H1 (cell line): ENCODE data around the gene ADGRD2. TPM values are rescaled to one million over a fixed set of nuclear protein-coding genes. Genes with fewer than 3 reads are reported as not detected.

Source experiments
- CTCF ChIA-PET: fragments of 300-600 bp; sonication (Branson Sonifier 250); formaldehyde crosslinking; loops from one replicate; lab custom pipeline; 2021; ENCODE audit not compliant: partially characterized antibody; lab: Charles Lee
- POLR2A ChIA-PET: fragments of 300-600 bp; sonication (Branson Sonifier 250); formaldehyde crosslinking; loops from one replicate; lab custom pipeline; 2021; ENCODE audit warnings: inconsistent platforms; ENCODE audit not compliant: partially characterized antibody; lab: Charles Lee
- DNase-seq, 2 experiments: peaks; one replicate each; pipeline versions ENCODE4 v3.0.0 to v3.0.0-alpha.2; 2010 to 2022; ENCODE audit warnings: low spot score in 2 of 2, low read depth in 1 of 2, mixed read lengths in 1 of 2
- FAIRE-seq: peaks from 2 replicates; lab custom pipeline; 2011; peaks lifted over from hg19 to GRCh38; lab: Jason Lieb, UNC
- H2AFZ ChIP-seq: 2 replicates; pipeline ENCODE4 v1.8.1; 2012; ENCODE audit warnings: low read length, inconsistent platforms
- H2AK5ac ChIP-seq: 2 replicates; pipeline ENCODE4 v1.6.1; 2013; ENCODE audit warnings: low read depth, low read length
- H2BK120ac ChIP-seq: replicated peaks from 2 replicates; pipeline ENCODE3; 2013; ENCODE audit warnings: low read depth, low read length, inconsistent platforms
- H2BK12ac ChIP-seq: 2 replicates; pipeline ENCODE4 v1.6.1; 2013; ENCODE audit warnings: low read depth, low read length
- H2BK15ac ChIP-seq: 2 replicates; pipeline ENCODE4 v1.6.1; 2013; ENCODE audit warnings: low read length
- H2BK20ac ChIP-seq: 2 replicates; pipeline ENCODE4 v1.6.1; 2013; ENCODE audit warnings: low read length
- H2BK5ac ChIP-seq: 2 replicates; pipeline ENCODE4 v1.6.1; 2013; ENCODE audit warnings: low read depth, low read length
- H3K14ac ChIP-seq: 2 replicates; pipeline ENCODE4 v1.6.1; 2013; ENCODE audit warnings: inconsistent platforms; ENCODE audit not compliant: insufficient read length
- H3K18ac ChIP-seq: 2 replicates; pipeline ENCODE4 v1.6.1; 2013; ENCODE audit warnings: low read length; ENCODE audit errors: extremely low read depth
- H3K23ac ChIP-seq: 2 replicates; pipeline ENCODE4 v1.6.1; 2013; ENCODE audit warnings: inconsistent platforms; ENCODE audit not compliant: insufficient read length
- H3K23me2 ChIP-seq: 2 replicates; pipeline ENCODE4 v1.6.1; 2013; ENCODE audit warnings: low read depth, low read length
- H3K27ac ChIP-seq: 2 replicates; pipeline ENCODE4 v1.6.1; 2011; ENCODE audit warnings: low read depth, low read length, inconsistent platforms
- H3K27me3 ChIP-seq, 4 experiments: replicated peaks in 1 of 4; 1 replicate in 1 of 4; 2 replicates in 3 of 4; pipeline versions ENCODE4 v1.6.1 to v1.8.1; 2011 to 2013; ENCODE audit warnings: low read length in 3 of 4, mild to moderate bottlenecking in 3 of 4, inconsistent platforms in 2 of 4, mixed read lengths in 2 of 4, moderate library complexity in 1 of 4; ENCODE audit not compliant: control insufficient read depth in 3 of 4, insufficient read depth in 3 of 4; ENCODE audit errors: extremely low read depth in 1 of 4
- H3K36me3 ChIP-seq, 4 experiments: 2 replicates each; pipeline versions ENCODE4 v1.6.1 to v1.8.1; 2011 to 2013; ENCODE audit warnings: mild to moderate bottlenecking in 4 of 4, low read length in 3 of 4, moderate library complexity in 2 of 4, control low read depth in 1 of 4, inconsistent platforms in 1 of 4; ENCODE audit not compliant: insufficient read depth in 4 of 4, control insufficient read depth in 2 of 4
- H3K4ac ChIP-seq: replicated peaks from 2 replicates; pipeline ENCODE3; 2013; ENCODE audit warnings: low read length, low read depth, mixed read lengths, inconsistent platforms; ENCODE audit not compliant: insufficient read length
- H3K4me1 ChIP-seq, 4 experiments: replicated peaks in 1 of 4; 1 replicate in 1 of 4; 2 replicates in 3 of 4; pipeline versions ENCODE4 v1.6.1 to v1.8.1; 2011 to 2013; ENCODE audit warnings: low read length in 3 of 4, inconsistent platforms in 2 of 4, mixed read lengths in 1 of 4; ENCODE audit not compliant: insufficient read depth in 4 of 4, control insufficient read depth in 3 of 4
- H3K4me2 ChIP-seq, 2 experiments: 2 replicates each; pipeline versions ENCODE4 v1.6.1 to v1.8.1; 2011 to 2013; ENCODE audit warnings: low read depth in 2 of 2, low read length in 2 of 2, control low read depth in 1 of 2, inconsistent platforms in 1 of 2, mild to moderate bottlenecking in 1 of 2; ENCODE audit not compliant: insufficient read depth in 1 of 2
- H3K4me3 ChIP-seq, 4 experiments: fragments of 200-600, 300-600 bp in 1 of 4; sonication (generic), shearing (Covaris generic), sonication (Bioruptor Twin) in 1 of 4; 2 replicates each; pipeline versions ENCODE4 v1.5.1 to v1.8.1; 2011 to 2016; ENCODE audit warnings: low read length in 4 of 4, low read depth in 3 of 4, control low read depth in 2 of 4, inconsistent platforms in 2 of 4, mild to moderate bottlenecking in 2 of 4, mixed read lengths in 1 of 4, moderate library complexity in 1 of 4; ENCODE audit not compliant: insufficient read depth in 2 of 4; ENCODE audit errors: extremely low read depth in 1 of 4
- H3K56ac ChIP-seq: replicated peaks from 2 replicates; pipeline ENCODE3; 2013; ENCODE audit warnings: low read depth, mild to moderate bottlenecking, mixed read lengths, low read length, inconsistent platforms; ENCODE audit not compliant: insufficient read length
- H3K79me1 ChIP-seq: 2 replicates; pipeline ENCODE4 v1.6.1; 2013; ENCODE audit warnings: low read depth, low read length, control low read depth
- H3K79me2 ChIP-seq, 2 experiments: 2 replicates each; pipeline versions ENCODE4 v1.6.1 to v1.8.1; 2012 to 2013; ENCODE audit warnings: low read length in 2 of 2, mild to moderate bottlenecking in 2 of 2, inconsistent platforms in 1 of 2; ENCODE audit not compliant: insufficient read depth in 2 of 2, control insufficient read depth in 1 of 2
- H3K9ac ChIP-seq, 4 experiments: replicated peaks in 1 of 4; 1 replicate in 1 of 4; 2 replicates in 3 of 4; pipeline versions ENCODE4 v1.6.1 to v1.8.1; 2011 to 2013; ENCODE audit warnings: low read depth in 3 of 4, low read length in 3 of 4, control low read depth in 2 of 4, mild to moderate bottlenecking in 2 of 4, moderate library complexity in 2 of 4, inconsistent platforms in 1 of 4; ENCODE audit errors: extremely low read depth in 1 of 4
- H3K9me3 ChIP-seq, 2 experiments: 2 replicates each; pipeline versions ENCODE4 v1.6.1 to v1.8.1; 2012 to 2013; ENCODE audit warnings: mild to moderate bottlenecking in 2 of 2, moderate library complexity in 2 of 2, control low read depth in 1 of 2, inconsistent platforms in 1 of 2, low read depth in 1 of 2, low read length in 1 of 2, mixed read lengths in 1 of 2; ENCODE audit not compliant: insufficient read depth in 2 of 2
- H4K20me1 ChIP-seq, 2 experiments: replicated peaks in 1 of 2; 2 replicates each; pipeline versions ENCODE3 to v1.8.1; 2011 to 2013; ENCODE audit warnings: inconsistent platforms in 2 of 2, low read length in 2 of 2, mild to moderate bottlenecking in 1 of 2; ENCODE audit not compliant: insufficient read depth in 2 of 2, control insufficient read depth in 1 of 2
- H4K5ac ChIP-seq: 2 replicates; pipeline ENCODE4 v1.6.1; 2013; ENCODE audit warnings: low read length, low read depth, mixed read lengths, inconsistent platforms; ENCODE audit not compliant: insufficient read length
- H4K8ac ChIP-seq: 2 replicates; pipeline ENCODE4 v1.8.0; 2013; ENCODE audit warnings: mild to moderate bottlenecking, moderate library complexity, low read length, inconsistent platforms; ENCODE audit not compliant: insufficient read depth; ENCODE audit errors: extremely low read depth
- H4K91ac ChIP-seq: replicated peaks from 2 replicates; pipeline ENCODE3; 2013; ENCODE audit warnings: low read length, mixed read lengths, inconsistent platforms; ENCODE audit not compliant: insufficient read length
- CHD1 ChIP-seq: IDR thresholded peaks from 2 replicates; pipeline ENCODE4 v1.6.1; 2012; ENCODE audit warnings: low read depth, low read length, improper control_type of control experiment
- CREB1 ChIP-seq: IDR thresholded peaks from 2 replicates; pipeline ENCODE4 v1.6.1; 2012; ENCODE audit warnings: inconsistent platforms
- CTBP2 ChIP-seq: IDR thresholded peaks from 2 replicates; pipeline ENCODE4 v1.7.0; 2011; ENCODE audit warnings: borderline replicate concordance, mild to moderate bottlenecking, moderate library complexity, mixed read lengths, low read length; ENCODE audit not compliant: insufficient read depth, insufficient read length
- E2F6 ChIP-seq: IDR thresholded peaks from 2 replicates; pipeline ENCODE4 v1.6.1; 2012; ENCODE audit warnings: inconsistent platforms
- GABPA ChIP-seq: IDR thresholded peaks from 2 replicates; pipeline ENCODE4 v1.6.1; 2011; ENCODE audit warnings: mild to moderate bottlenecking, low read length, moderate library complexity, borderline replicate concordance; ENCODE audit not compliant: insufficient read depth
- JUND ChIP-seq: IDR thresholded peaks from 2 replicates; pipeline ENCODE4 v1.6.1; 2011; ENCODE audit warnings: mild to moderate bottlenecking, improper control_type of control experiment, low read length
- MAX ChIP-seq: IDR thresholded peaks from 2 replicates; pipeline ENCODE4 v1.6.1; 2012; ENCODE audit warnings: inconsistent platforms
- NRF1 ChIP-seq: IDR thresholded peaks from 2 replicates; pipeline ENCODE4 v1.6.1; 2011; ENCODE audit warnings: mild to moderate bottlenecking, low read depth, low read length, improper control_type of control experiment
- RFX5 ChIP-seq: IDR thresholded peaks from 2 replicates; pipeline ENCODE4 v1.6.1; 2011; ENCODE audit warnings: low read depth, low read length, improper control_type of control experiment, borderline replicate concordance
- SIX5 ChIP-seq: IDR thresholded peaks from 2 replicates; pipeline ENCODE4 v1.6.1; 2011; ENCODE audit warnings: mild to moderate bottlenecking, low read depth, low read length
- USF2 ChIP-seq: IDR thresholded peaks from 2 replicates; pipeline ENCODE4 v1.6.1; 2011; ENCODE audit warnings: low read length, improper control_type of control experiment
- YY1 ChIP-seq: IDR thresholded peaks from 2 replicates; pipeline ENCODE4 v1.6.1; 2011; ENCODE audit warnings: low read depth, mild to moderate bottlenecking, low read length
- WGBS, 2 experiments: shearing (Covaris generic) in 1 of 2; methylation state at CpG; one replicate each; pipeline versions ENCODE4 v1.1.6 to v1.1.7; 2013 to 2015; ENCODE audit warnings: low lambda C conversion rate in 2 of 2, mixed read lengths in 2 of 2, inconsistent platforms in 1 of 2, low coverage in 1 of 2, missing lambda C conversion rate in 1 of 2; ENCODE audit not compliant: insufficient replicate concordance in 2 of 2, insufficient coverage in 1 of 2, insufficient read length in 1 of 2; ENCODE audit errors: extremely low coverage in 1 of 2, missing lambda C conversion rate in 1 of 2; 5-methylcytosine and 5-hydroxymethylcytosine counted together
- polyA plus RNA-seq, 7 experiments: library from polyadenylated mRNA; depleted of rRNA in 3 of 7; stranded (reverse) in 5 of 7; unstranded in 2 of 7; fragments of >200 nt in 5 of 7; fragments of 200-250 nt in 2 of 7; gene quantifications; 1 replicate in 5 of 7; 2 replicates in 1 of 7; 4 replicates in 1 of 7; pipeline versions ENCODE4 v1.2.1 to v1.2.3, GENCODE V29; 2011 to 2013; ENCODE audit warnings: missing spikeins in 2 of 7, mixed read lengths in 2 of 7
- total RNA-seq: library from RNA; stranded (reverse); fragmentation: NEBNext Ultra II Directional; extraction: Animal tissue kit (Norgen Biotek cat#: 25700); gene quantifications from 2 replicates; pipeline ENCODE4 v1.2.1, GENCODE V29; 2021

ADGRD2 gene
- total and polyA plus RNA-seq, 2 of the 8 experiments (the other 6 are each of a cell fraction or from before 2014, with no cell fraction given): 0.41 to 1.4 TPM

GRCh38 chr9:124480621-124480981 lies 30.4 kb downstream of the ADGRD2 start:
- no peak for FAIRE-seq
- peak overlapping the region; percentile 94; the same call in 1 of the 2 replicates for H2BK12ac ChIP-seq
- no peak overlapping the region for H4K8ac ChIP-seq
- no peak overlapping the region for H2BK120ac ChIP-seq
- peak overlapping the region; percentile 21 for H3K4ac ChIP-seq
- no peaks in the 10 kb centered on the region for H3K36me3 ChIP-seq
- ChIA-PET POLR2A (no interaction called here), CTCF (interaction anchor here (0.6 to 7.0 kb wide), 21 partner anchors 8 to 219 kb away, joined by 3 to 43 read pairs (median 5); no protein-coding TSS in a partner anchor)
- no peak overlapping the region; a peak in 1 of 4 replicates for H3K4me2 ChIP-seq
- H3K18ac ChIP-seq: peak overlapping the region; percentile 85; the same call in 1 of the 2 replicates
- WGBS, 2 experiments: 7% methylated on average over 6 of the region's 7 CpGs; no CpG with 5 or more reads in 1 of the 2 experiments
- H3K4me3 ChIP-seq: no peak overlapping the region
- H4K20me1 ChIP-seq: peaks cover 0 to 7% of the 10 kb centered on the region in 2 experiments
- peaks cover 8 to 40% (median 38%) of the 10 kb centered on the region in 4 experiments for H3K27me3 ChIP-seq
- H2AK5ac ChIP-seq: no peak overlapping the region
- peaks cover 4 to 36% (median 30%) of the 10 kb centered on the region in 4 experiments for H3K4me1 ChIP-seq
- peak overlapping the region; percentile 38 for H4K91ac ChIP-seq
- H3K79me2 ChIP-seq: no peaks in the 10 kb centered on the region
- no peak overlapping the region for H2AFZ ChIP-seq
- H3K9me3 ChIP-seq: no peaks in the 10 kb centered on the region
- H2BK15ac ChIP-seq: peak overlapping the region; percentile 89; the same call in 1 of the 2 replicates
- H3K27ac ChIP-seq: no peak overlapping the region
- H3K9ac ChIP-seq: no peak overlapping the region
- peak overlapping the region; percentile 98 for H2BK20ac ChIP-seq
- no peak overlapping the region for H3K23ac ChIP-seq
- no peak overlapping the region for H3K14ac ChIP-seq
- H4K5ac ChIP-seq: no peak overlapping the region
- DNase-seq: peak; percentile 44 to 80
- no peaks in the 10 kb centered on the region for H3K79me1 ChIP-seq
- no peak overlapping the region for H3K56ac ChIP-seq
- no peak overlapping the region for H2BK5ac ChIP-seq
- peaks cover 10% of the 10 kb centered on the region; the same call in 1 of the 2 replicates for H3K23me2 ChIP-seq
- TF ChIP-seq CREB1 (no peak), MAX (peak; percentile 97), NRF1 (no peak), JUND (no peak), YY1 (peak; percentile 85), CTBP2 (no peak), RFX5 (no peak), CHD1 (no peak), SIX5 (no peak), E2F6 (peak; percentile 98), GABPA (0 out of 2 replicates have a peak, but pooled peaks have one; percentile 29), USF2 (0 out of 2 replicates have a peak, but pooled peaks have one; percentile 42)
